H1 (cell line): ENCODE results near the gene C6orf58. TPM values are rescaled to one million over a fixed set of nuclear protein-coding genes. Genes with fewer than 3 reads are reported as not detected.

ENCODE experiments used
- BRCA1 ChIP-seq: IDR thresholded peaks from 2 replicates; pipeline ENCODE4 v1.6.1; 2012; ENCODE audit warnings: low read depth, low read length, improper control_type of control experiment
- CREB1 ChIP-seq: IDR thresholded peaks from 2 replicates; pipeline ENCODE4 v1.6.1; 2012; ENCODE audit warnings: inconsistent platforms
- CTBP2 ChIP-seq: IDR thresholded peaks from 2 replicates; pipeline ENCODE4 v1.7.0; 2011; ENCODE audit warnings: borderline replicate concordance, mild to moderate bottlenecking, moderate library complexity, mixed read lengths, low read length; ENCODE audit not compliant: insufficient read depth, insufficient read length
- HDAC2 ChIP-seq, 2 experiments: fragments of 300-600 bp in 1 of 2; sonication (generic) in 1 of 2; IDR thresholded peaks; 2 replicates each; pipeline ENCODE4 v1.6.1; 2011 to 2012; ENCODE audit warnings: low read depth in 2 of 2, low read length in 2 of 2, mild to moderate bottlenecking in 2 of 2, moderate library complexity in 2 of 2, borderline replicate concordance in 1 of 2, inconsistent platforms in 1 of 2
- SRF ChIP-seq: IDR thresholded peaks from 2 replicates; pipeline ENCODE4 v1.6.1; 2011; ENCODE audit warnings: mild to moderate bottlenecking, low read depth, low read length, moderate library complexity
- polyA plus RNA-seq, 7 experiments: library from polyadenylated mRNA; depleted of rRNA in 3 of 7; stranded (reverse) in 5 of 7; unstranded in 2 of 7; fragments of >200 nt in 5 of 7; fragments of 200-250 nt in 2 of 7; gene quantifications; 1 replicate in 5 of 7; 2 replicates in 1 of 7; 4 replicates in 1 of 7; pipeline versions ENCODE4 v1.2.1 to v1.2.3, GENCODE V29; 2011 to 2013; ENCODE audit warnings: missing spikeins in 2 of 7, mixed read lengths in 2 of 7
- total RNA-seq: library from RNA; stranded (reverse); fragmentation: NEBNext Ultra II Directional; extraction: Animal tissue kit (Norgen Biotek cat#: 25700); gene quantifications from 2 replicates; pipeline ENCODE4 v1.2.1, GENCODE V29; 2021
- TF ChIP-seq, protein P1 (sequence below): fragments of 300-600 bp; sonication (generic); IDR thresholded peaks from 2 replicates; pipeline ENCODE4 v1.7.1; 2012; ENCODE audit warnings: low read length, moderate library complexity, mild to moderate bottlenecking, inconsistent platforms; ENCODE audit not compliant: insufficient replicate concordance
- TF ChIP-seq, protein P2 (sequence below): IDR thresholded peaks from 2 replicates; pipeline ENCODE4 v1.6.1; 2011; ENCODE audit warnings: low read depth, mild to moderate bottlenecking, low read length; ENCODE audit not compliant: insufficient read depth
- TF ChIP-seq, protein P3 (sequence below): IDR thresholded peaks from 2 replicates; pipeline ENCODE4 v1.6.1; 2012; ENCODE audit warnings: inconsistent platforms
- TF ChIP-seq, protein P4 (sequence below): IDR thresholded peaks from 2 replicates; pipeline ENCODE4 v1.6.1; 2011; ENCODE audit warnings: low read length, improper control_type of control experiment

C6orf58 gene
- total and polyA plus RNA-seq, 2 of the 8 experiments (the other 6 are each of a cell fraction or from before 2014, with no cell fraction given), result not detected

DNA sequence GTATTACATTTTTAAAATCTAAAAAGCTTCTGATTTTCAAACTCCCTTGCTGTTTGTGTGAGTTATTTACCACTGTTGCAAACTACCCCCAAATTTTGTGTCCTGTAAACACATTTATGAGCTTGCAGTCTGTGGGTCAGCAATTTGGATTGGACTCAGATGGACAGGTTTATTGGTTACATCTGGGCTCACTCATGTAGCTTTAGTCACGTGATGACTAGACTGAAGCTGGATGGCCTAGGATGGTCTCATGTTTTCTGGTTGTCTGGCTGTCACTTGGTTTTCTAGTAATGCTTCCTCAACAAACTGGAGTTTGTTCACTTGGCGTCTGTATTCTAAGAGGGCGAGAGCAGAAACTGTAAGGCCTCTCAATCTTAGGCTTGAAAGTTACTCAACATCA, 12.2 kb upstream of the C6orf58 start (continued):
- TF ChIP-seq, protein P1, sequence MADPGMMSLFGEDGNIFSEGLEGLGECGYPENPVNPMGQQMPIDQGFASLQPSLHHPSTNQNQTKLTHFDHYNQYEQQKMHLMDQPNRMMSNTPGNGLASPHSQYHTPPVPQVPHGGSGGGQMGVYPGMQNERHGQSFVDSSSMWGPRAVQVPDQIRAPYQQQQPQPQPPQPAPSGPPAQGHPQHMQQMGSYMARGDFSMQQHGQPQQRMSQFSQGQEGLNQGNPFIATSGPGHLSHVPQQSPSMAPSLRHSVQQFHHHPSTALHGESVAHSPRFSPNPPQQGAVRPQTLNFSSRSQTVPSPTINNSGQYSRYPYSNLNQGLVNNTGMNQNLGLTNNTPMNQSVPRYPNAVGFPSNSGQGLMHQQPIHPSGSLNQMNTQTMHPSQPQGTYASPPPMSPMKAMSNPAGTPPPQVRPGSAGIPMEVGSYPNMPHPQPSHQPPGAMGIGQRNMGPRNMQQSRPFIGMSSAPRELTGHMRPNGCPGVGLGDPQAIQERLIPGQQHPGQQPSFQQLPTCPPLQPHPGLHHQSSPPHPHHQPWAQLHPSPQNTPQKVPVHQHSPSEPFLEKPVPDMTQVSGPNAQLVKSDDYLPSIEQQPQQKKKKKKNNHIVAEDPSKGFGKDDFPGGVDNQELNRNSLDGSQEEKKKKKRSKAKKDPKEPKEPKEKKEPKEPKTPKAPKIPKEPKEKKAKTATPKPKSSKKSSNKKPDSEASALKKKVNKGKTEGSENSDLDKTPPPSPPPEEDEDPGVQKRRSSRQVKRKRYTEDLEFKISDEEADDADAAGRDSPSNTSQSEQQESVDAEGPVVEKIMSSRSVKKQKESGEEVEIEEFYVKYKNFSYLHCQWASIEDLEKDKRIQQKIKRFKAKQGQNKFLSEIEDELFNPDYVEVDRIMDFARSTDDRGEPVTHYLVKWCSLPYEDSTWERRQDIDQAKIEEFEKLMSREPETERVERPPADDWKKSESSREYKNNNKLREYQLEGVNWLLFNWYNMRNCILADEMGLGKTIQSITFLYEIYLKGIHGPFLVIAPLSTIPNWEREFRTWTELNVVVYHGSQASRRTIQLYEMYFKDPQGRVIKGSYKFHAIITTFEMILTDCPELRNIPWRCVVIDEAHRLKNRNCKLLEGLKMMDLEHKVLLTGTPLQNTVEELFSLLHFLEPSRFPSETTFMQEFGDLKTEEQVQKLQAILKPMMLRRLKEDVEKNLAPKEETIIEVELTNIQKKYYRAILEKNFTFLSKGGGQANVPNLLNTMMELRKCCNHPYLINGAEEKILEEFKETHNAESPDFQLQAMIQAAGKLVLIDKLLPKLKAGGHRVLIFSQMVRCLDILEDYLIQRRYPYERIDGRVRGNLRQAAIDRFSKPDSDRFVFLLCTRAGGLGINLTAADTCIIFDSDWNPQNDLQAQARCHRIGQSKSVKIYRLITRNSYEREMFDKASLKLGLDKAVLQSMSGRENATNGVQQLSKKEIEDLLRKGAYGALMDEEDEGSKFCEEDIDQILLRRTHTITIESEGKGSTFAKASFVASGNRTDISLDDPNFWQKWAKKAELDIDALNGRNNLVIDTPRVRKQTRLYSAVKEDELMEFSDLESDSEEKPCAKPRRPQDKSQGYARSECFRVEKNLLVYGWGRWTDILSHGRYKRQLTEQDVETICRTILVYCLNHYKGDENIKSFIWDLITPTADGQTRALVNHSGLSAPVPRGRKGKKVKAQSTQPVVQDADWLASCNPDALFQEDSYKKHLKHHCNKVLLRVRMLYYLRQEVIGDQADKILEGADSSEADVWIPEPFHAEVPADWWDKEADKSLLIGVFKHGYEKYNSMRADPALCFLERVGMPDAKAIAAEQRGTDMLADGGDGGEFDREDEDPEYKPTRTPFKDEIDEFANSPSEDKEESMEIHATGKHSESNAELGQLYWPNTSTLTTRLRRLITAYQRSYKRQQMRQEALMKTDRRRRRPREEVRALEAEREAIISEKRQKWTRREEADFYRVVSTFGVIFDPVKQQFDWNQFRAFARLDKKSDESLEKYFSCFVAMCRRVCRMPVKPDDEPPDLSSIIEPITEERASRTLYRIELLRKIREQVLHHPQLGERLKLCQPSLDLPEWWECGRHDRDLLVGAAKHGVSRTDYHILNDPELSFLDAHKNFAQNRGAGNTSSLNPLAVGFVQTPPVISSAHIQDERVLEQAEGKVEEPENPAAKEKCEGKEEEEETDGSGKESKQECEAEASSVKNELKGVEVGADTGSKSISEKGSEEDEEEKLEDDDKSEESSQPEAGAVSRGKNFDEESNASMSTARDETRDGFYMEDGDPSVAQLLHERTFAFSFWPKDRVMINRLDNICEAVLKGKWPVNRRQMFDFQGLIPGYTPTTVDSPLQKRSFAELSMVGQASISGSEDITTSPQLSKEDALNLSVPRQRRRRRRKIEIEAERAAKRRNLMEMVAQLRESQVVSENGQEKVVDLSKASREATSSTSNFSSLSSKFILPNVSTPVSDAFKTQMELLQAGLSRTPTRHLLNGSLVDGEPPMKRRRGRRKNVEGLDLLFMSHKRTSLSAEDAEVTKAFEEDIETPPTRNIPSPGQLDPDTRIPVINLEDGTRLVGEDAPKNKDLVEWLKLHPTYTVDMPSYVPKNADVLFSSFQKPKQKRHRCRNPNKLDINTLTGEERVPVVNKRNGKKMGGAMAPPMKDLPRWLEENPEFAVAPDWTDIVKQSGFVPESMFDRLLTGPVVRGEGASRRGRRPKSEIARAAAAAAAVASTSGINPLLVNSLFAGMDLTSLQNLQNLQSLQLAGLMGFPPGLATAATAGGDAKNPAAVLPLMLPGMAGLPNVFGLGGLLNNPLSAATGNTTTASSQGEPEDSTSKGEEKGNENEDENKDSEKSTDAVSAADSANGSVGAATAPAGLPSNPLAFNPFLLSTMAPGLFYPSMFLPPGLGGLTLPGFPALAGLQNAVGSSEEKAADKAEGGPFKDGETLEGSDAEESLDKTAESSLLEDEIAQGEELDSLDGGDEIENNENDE, result no peak
- TF ChIP-seq CTBP2 (no peak), CREB1 (no peak), SRF (no peak), HDAC2 (IDR thresholded peaks at IDR 0.05; ENCODE audit: borderline replicate concordance in 1 of 2, low read depth in 2 of 2, low read length in 2 of 2) (no peak), BRCA1 (no peak)
- TF ChIP-seq, protein P2, sequence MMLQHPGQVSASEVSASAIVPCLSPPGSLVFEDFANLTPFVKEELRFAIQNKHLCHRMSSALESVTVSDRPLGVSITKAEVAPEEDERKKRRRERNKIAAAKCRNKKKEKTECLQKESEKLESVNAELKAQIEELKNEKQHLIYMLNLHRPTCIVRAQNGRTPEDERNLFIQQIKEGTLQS, result no peak
- TF ChIP-seq, protein P3, sequence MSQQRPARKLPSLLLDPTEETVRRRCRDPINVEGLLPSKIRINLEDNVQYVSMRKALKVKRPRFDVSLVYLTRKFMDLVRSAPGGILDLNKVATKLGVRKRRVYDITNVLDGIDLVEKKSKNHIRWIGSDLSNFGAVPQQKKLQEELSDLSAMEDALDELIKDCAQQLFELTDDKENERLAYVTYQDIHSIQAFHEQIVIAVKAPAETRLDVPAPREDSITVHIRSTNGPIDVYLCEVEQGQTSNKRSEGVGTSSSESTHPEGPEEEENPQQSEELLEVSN, result no peak
- TF ChIP-seq, protein P4, sequence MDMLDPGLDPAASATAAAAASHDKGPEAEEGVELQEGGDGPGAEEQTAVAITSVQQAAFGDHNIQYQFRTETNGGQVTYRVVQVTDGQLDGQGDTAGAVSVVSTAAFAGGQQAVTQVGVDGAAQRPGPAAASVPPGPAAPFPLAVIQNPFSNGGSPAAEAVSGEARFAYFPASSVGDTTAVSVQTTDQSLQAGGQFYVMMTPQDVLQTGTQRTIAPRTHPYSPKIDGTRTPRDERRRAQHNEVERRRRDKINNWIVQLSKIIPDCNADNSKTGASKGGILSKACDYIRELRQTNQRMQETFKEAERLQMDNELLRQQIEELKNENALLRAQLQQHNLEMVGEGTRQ, result no peak
